ENCODE results near the gene RTN4RL1. TPM values are rescaled to one million over a fixed set of nuclear protein-coding genes. Genes with fewer than 3 reads are reported as not detected.
A peak's percentile ranks its signal among the peaks of the same experiment; 100 is the strongest.

RTN4RL1 gene
- total and polyA plus RNA-seq, 2 of the 13 experiments (the other 11 are each of a cell fraction or from before 2014, with no cell fraction given), result 0.01 TPM; not detected in 1

GRCh38 chr17:2041561-2042389 lies 16.6 kb upstream of the RTN4RL1 start, which contains the start of gene OVCA2 (continued):
- TF ChIP-seq ZSCAN22 (CRISPR knock-in tag; IDR thresholded peaks at IDR 0.05) (no peak; the same call in 1 of the 2 replicates), IRF2 (CRISPR knock-in tag; IDR thresholded peaks at IDR 0.05) (peak; percentile 88), ZBTB1 (CRISPR knock-in tag; IDR thresholded peaks at IDR 0.05; ENCODE audit: borderline replicate concordance) (no peak), IKZF1 (IDR thresholded peaks at IDR 0.05) (no peak), CCAR2 (optimal IDR thresholded peaks at IDR 0.05; ENCODE audit: low read depth, low read length) (no peak), PCBP1 (IDR thresholded peaks at IDR 0.05; ENCODE audit: borderline replicate concordance, low read depth, low read length) (no peak), MLXIP (CRISPR knock-in tag; IDR thresholded peaks at IDR 0.05; ENCODE audit: borderline replicate concordance) (no peak), ELF3 (CRISPR knock-in tag; IDR thresholded peaks at IDR 0.05) (peak; percentile 88), ZBTB43 (CRISPR knock-in tag; conservative IDR thresholded peaks at IDR 0.05) (no peak; the same call in 1 of the 2 replicates), MLX (CRISPR knock-in tag; IDR thresholded peaks at IDR 0.05) (no peak), ZBTB7B (CRISPR knock-in tag; IDR thresholded peaks at IDR 0.05) (peak; percentile 96), HOXA7 (CRISPR knock-in tag; IDR thresholded peaks at IDR 0.05) (no peak), ZNF740 (CRISPR knock-in tag; IDR thresholded peaks at IDR 0.05) (no peak), PAWR (CRISPR knock-in tag; IDR thresholded peaks at IDR 0.05; ENCODE audit: borderline replicate concordance) (no peak), ZNF350 (CRISPR knock-in tag; IDR thresholded peaks at IDR 0.05; ENCODE audit: borderline replicate concordance, low read depth) (peak; percentile 49; the same call in 1 of the 2 replicates), ZNF280D (CRISPR knock-in tag; IDR thresholded peaks at IDR 0.05) (no peak), MAX (IDR thresholded peaks at IDR 0.05) (peak; percentile 36; the same call in 1 of the 2 replicates), ZFY (CRISPR knock-in tag; IDR thresholded peaks at IDR 0.05) (peak; percentile 73)
- TF ChIP-seq, protein P1, sequence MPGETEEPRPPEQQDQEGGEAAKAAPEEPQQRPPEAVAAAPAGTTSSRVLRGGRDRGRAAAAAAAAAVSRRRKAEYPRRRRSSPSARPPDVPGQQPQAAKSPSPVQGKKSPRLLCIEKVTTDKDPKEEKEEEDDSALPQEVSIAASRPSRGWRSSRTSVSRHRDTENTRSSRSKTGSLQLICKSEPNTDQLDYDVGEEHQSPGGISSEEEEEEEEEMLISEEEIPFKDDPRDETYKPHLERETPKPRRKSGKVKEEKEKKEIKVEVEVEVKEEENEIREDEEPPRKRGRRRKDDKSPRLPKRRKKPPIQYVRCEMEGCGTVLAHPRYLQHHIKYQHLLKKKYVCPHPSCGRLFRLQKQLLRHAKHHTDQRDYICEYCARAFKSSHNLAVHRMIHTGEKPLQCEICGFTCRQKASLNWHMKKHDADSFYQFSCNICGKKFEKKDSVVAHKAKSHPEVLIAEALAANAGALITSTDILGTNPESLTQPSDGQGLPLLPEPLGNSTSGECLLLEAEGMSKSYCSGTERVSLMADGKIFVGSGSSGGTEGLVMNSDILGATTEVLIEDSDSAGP (CRISPR knock-in tag; IDR thresholded peaks at IDR 0.05; ENCODE audit: borderline replicate concordance), result peak; percentile 57; the same call in 1 of the 2 replicates

Measured in HepG2 (cell line).